ENCODE results near the gene ABCC10. TPM values are rescaled to one million over a fixed set of nuclear protein-coding genes. Genes with fewer than 3 reads are reported as not detected.

Gene ABCC10
- total RNA-seq, 2 experiments from 2014 or later = 35.7 to 38.5 TPM

GRCh38 chr6:43437700-43438099 is 10.4 kb downstream of the ABCC10 start:
- no peak overlapping the region for H3K4me3 ChIP-seq (ENCODE audit: low read length)
- no peak overlapping the region for H3K27ac Mint-ChIP-seq
- no peaks in the 10 kb centered on the region for H3K4me1 ChIP-seq (ENCODE audit: insufficient read depth, low read length)
- H3K27ac ChIP-seq (ENCODE audit: low read depth in 1 of 2, low read length in 2 of 2) = no peak overlapping the region
- peaks cover 58% of the 10 kb centered on the region for H3K36me3 ChIP-seq (ENCODE audit: insufficient read depth, low read length)
- H3K27me3 ChIP-seq (ENCODE audit: control insufficient read depth in 1 of 2, insufficient read depth in 2 of 2, low read length in 2 of 2) = no peaks in the 10 kb centered on the region
- intact Hi-C loops (cut with DNase I, micrococcal nuclease) = no loop called here
- TF ChIP-seq, protein P1, sequence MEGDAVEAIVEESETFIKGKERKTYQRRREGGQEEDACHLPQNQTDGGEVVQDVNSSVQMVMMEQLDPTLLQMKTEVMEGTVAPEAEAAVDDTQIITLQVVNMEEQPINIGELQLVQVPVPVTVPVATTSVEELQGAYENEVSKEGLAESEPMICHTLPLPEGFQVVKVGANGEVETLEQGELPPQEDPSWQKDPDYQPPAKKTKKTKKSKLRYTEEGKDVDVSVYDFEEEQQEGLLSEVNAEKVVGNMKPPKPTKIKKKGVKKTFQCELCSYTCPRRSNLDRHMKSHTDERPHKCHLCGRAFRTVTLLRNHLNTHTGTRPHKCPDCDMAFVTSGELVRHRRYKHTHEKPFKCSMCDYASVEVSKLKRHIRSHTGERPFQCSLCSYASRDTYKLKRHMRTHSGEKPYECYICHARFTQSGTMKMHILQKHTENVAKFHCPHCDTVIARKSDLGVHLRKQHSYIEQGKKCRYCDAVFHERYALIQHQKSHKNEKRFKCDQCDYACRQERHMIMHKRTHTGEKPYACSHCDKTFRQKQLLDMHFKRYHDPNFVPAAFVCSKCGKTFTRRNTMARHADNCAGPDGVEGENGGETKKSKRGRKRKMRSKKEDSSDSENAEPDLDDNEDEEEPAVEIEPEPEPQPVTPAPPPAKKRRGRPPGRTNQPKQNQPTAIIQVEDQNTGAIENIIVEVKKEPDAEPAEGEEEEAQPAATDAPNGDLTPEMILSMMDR (IDR thresholded peaks at IDR 0.05) = no peak
- H3K4me3 Mint-ChIP-seq = no peak overlapping the region
- H3K4me1 Mint-ChIP-seq (ENCODE audit: low read depth) = no peaks in the 10 kb centered on the region
- CTCF ChIA-PET = no interaction called here
- H3K27me3 Mint-ChIP-seq = no peaks in the 10 kb centered on the region
- no peaks in the 10 kb centered on the region for H3K9me3 Mint-ChIP-seq
- no peaks in the 10 kb centered on the region for H3K9me3 ChIP-seq (ENCODE audit: control insufficient read depth in 1 of 2, insufficient read depth in 1 of 2, low read length in 2 of 2)
- ATAC-seq (ENCODE audit: poor library complexity) = no peak
- POLR2A ChIA-PET = no interaction called here
- H3K36me3 Mint-ChIP-seq (ENCODE audit: low read depth) = peaks cover 42% of the 10 kb centered on the region
- DNase-seq = no peak

GRCh38 chr6:43442935-43443334 is 15.6 kb downstream of the ABCC10 start:
- peaks cover 73% of the 10 kb centered on the region for H3K36me3 ChIP-seq (ENCODE audit: insufficient read depth, low read length)
- intact Hi-C loops (cut with DNase I, micrococcal nuclease) = no loop called here
- POLR2A ChIA-PET = no interaction called here
- Mint-ChIP-seq H3K27ac (no peak overlapping the region), H3K9me3 (no peaks in the 10 kb centered on the region), H3K4me3 (no peak overlapping the region), H3K27me3 (no peaks in the 10 kb centered on the region), H3K4me1 (ENCODE audit: low read depth) (no peaks in the 10 kb centered on the region), H3K36me3 (ENCODE audit: low read depth) (peaks cover 71% of the 10 kb centered on the region)
- no peaks in the 10 kb centered on the region for H3K27me3 ChIP-seq (ENCODE audit: control insufficient read depth in 1 of 2, insufficient read depth in 2 of 2, low read length in 2 of 2)
- H3K27ac ChIP-seq (ENCODE audit: low read depth in 1 of 2, low read length in 2 of 2) = no peak overlapping the region
- TF ChIP-seq, protein P1 (IDR thresholded peaks at IDR 0.05) = no peak
- H3K4me1 ChIP-seq (ENCODE audit: insufficient read depth, low read length) = no peaks in the 10 kb centered on the region
- ATAC-seq (ENCODE audit: poor library complexity) = no peak
- no peak for DNase-seq
- H3K4me3 ChIP-seq (ENCODE audit: low read length) = no peak overlapping the region
- no peaks in the 10 kb centered on the region for H3K9me3 ChIP-seq (ENCODE audit: control insufficient read depth in 1 of 2, insufficient read depth in 1 of 2, low read length in 2 of 2)
- CTCF ChIA-PET = no interaction called here

- TF ChIP-seq, protein P1 (IDR thresholded peaks at IDR 0.05) = no peak
- peaks cover 75% of the 10 kb centered on the region for H3K36me3 Mint-ChIP-seq (ENCODE audit: low read depth)
- no peak overlapping the region for H3K4me3 Mint-ChIP-seq
- CTCF ChIA-PET = no interaction called here
- no peak overlapping the region for H3K27ac ChIP-seq (ENCODE audit: low read depth in 1 of 2, low read length in 2 of 2)
- no peak for ATAC-seq (ENCODE audit: poor library complexity)
- no peaks in the 10 kb centered on the region for H3K27me3 ChIP-seq (ENCODE audit: control insufficient read depth in 1 of 2, insufficient read depth in 2 of 2, low read length in 2 of 2)
- no peaks in the 10 kb centered on the region for H3K9me3 Mint-ChIP-seq
- H3K36me3 ChIP-seq (ENCODE audit: insufficient read depth, low read length) = peaks cover 73% of the 10 kb centered on the region
- H3K4me3 ChIP-seq (ENCODE audit: low read length) = no peak overlapping the region
- POLR2A ChIA-PET = no interaction called here
- H3K9me3 ChIP-seq (ENCODE audit: control insufficient read depth in 1 of 2, insufficient read depth in 1 of 2, low read length in 2 of 2) = no peaks in the 10 kb centered on the region
- no peaks in the 10 kb centered on the region for H3K27me3 Mint-ChIP-seq
- H3K4me1 ChIP-seq (ENCODE audit: insufficient read depth, low read length) = no peaks in the 10 kb centered on the region
- intact Hi-C loops (cut with DNase I, micrococcal nuclease) = no loop called here
- no peak overlapping the region for H3K27ac Mint-ChIP-seq
- H3K4me1 Mint-ChIP-seq (ENCODE audit: low read depth) = no peaks in the 10 kb centered on the region
- no peak for DNase-seq
These were observed 16.7 kb downstream of the ABCC10 start for GRCh38 chr6:43444036-43444435.
